22Rv1 (cell line): Measurements from ENCODE around the gene ZNF443.

Experiments used
- ZFX ChIP-seq: fragments of 450-650 bp; IDR thresholded peaks from 2 replicates; pipeline ENCODE4 v1.6.1; 2017; ENCODE audit warnings: antibody characterized with exemption, borderline replicate concordance
- TF ChIP-seq, protein P1 (sequence below): fragments of 450-650 bp; IDR thresholded peaks from 2 replicates; pipeline ENCODE4 v1.5.1; 2017; ENCODE audit warnings: mild to moderate bottlenecking

- TF ChIP-seq, protein P1, sequence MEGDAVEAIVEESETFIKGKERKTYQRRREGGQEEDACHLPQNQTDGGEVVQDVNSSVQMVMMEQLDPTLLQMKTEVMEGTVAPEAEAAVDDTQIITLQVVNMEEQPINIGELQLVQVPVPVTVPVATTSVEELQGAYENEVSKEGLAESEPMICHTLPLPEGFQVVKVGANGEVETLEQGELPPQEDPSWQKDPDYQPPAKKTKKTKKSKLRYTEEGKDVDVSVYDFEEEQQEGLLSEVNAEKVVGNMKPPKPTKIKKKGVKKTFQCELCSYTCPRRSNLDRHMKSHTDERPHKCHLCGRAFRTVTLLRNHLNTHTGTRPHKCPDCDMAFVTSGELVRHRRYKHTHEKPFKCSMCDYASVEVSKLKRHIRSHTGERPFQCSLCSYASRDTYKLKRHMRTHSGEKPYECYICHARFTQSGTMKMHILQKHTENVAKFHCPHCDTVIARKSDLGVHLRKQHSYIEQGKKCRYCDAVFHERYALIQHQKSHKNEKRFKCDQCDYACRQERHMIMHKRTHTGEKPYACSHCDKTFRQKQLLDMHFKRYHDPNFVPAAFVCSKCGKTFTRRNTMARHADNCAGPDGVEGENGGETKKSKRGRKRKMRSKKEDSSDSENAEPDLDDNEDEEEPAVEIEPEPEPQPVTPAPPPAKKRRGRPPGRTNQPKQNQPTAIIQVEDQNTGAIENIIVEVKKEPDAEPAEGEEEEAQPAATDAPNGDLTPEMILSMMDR: no peak
- TF ChIP-seq ZFX: no peak
Observed at GRCh38 chr19:12485571-12485970, 44.8 kb upstream of the ZNF443 start.
